Left renal pelvis (tissue), 4 donors: Measurements from ENCODE around the gene PTPRT. TPM values are rescaled to one million over a fixed set of nuclear protein-coding genes. Genes with fewer than 3 reads are reported as not detected.

Source experiments
- DNase-seq, 4 donors: peaks; one replicate each; pipeline ENCODE4 v3.0.0-alpha.2; 2013; ENCODE audit warnings: low read depth in 4 of 4, low spot score in 3 of 4
- polyA plus RNA-seq, 4 donors: library from polyadenylated mRNA; unstranded; fragments of 120-200 nt; gene quantifications; one replicate each; pipeline ENCODE4 v1.2.1, GENCODE V29; 2013; ENCODE audit not compliant: insufficient read length in 4 of 4

PTPRT gene
- polyA plus RNA-seq, 4 donors, result 0.43 to 22.1 (median 0.89) TPM

- no peak for DNase-seq
These were observed 533.6 kb downstream of the PTPRT start for GRCh38 chr20:42656130-42656529.

DNA sequence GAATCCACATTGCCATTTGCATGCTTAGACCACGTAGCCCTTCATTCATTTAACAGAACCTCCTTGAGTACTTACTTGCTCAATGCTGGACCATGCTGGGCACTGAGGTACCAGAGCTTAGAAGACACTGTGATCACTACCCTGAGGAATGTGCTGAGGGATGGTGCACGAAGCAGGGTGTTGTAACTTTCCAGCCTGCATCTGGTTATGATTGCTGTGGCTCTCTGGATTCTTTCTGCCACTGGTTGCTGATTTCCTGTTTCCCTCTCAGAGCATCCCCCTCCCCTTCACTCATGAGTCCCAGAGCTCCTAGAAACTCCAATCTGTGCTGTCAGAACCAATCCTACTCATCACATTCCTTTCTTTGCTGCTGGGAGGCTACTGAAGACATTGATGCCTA is 537.4 kb downstream of the PTPRT start:
- DNase-seq, result no peak

DNA sequence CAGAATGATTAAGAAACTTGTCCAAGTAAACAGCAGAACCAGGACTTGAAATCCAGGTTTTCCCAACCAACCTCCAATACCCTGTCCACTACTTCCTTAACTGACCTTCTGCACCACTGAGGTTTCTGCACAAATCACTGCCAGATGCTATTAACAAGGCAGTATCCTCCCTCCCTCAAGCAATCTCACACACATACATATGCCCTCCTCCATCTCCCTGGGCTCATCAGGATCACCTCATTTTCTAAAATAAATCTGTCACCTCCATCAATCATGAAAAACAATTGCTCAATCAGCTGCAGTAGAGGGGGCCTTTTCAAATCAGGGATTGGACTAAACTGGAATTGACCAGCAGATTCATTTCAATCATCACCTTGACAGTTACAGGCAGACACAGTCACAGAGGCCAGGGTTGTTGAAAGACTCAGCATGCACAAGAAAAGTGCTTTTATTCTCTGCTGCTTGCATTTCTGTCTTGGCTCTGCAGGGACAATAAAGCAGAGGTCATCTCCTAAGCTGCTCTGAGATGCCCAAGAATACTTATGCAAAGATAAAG is 539.4 kb downstream of the PTPRT start:
- no peak for DNase-seq

- no peak for DNase-seq
These were observed 540.0 kb downstream of the PTPRT start for GRCh38 chr20:42649748-42650147.

DNA sequence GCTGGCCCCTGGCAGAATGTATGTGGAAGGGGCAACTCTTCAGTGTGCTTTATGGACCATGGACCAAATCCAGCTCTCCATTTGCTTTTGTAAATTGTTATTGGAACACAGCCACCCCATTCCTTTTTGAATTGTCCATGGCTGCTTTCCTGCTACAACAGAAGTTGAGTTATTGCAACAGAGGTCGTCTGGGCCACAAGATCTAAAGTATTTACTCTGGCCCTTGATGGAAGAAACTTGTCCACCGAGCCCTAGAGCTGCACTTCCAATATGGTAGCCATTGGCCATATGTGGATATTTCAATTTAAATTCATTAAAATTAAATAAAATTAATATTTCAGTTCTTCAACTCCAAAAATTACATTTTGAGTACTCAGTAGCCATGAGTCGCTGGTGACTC is 543.5 kb downstream of the PTPRT start:
- no peak for DNase-seq

GRCh38 chr20:42641886-42642285 is 547.8 kb downstream of the PTPRT start:
- DNase-seq, result no peak

DNA sequence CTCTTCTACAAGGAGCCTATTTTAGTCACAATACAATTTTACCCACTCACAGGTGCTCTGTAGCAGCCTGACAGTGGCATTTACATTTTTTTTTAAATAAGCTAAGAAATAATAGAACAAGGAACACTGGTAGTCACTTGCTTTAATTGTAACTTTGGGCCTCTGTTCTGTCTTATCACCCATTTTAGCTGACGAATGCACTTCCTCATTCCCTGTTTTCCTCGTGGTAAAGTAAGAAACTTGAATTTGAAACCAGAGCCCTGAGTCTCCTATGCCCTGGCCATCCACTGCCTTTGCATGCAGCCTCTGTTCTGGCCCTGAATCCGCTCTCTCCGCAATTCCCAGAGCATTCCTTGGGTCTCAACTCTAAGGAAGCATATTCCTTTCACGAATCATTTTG is 550.6 kb downstream of the PTPRT start:
- DNase-seq, result no peak

GRCh38 chr20:42635699-42636411 is 553.9 kb downstream of the PTPRT start:
- DNase-seq, result no peak

- DNase-seq, result no peak
These were observed 555.5 kb downstream of the PTPRT start for GRCh38 chr20:42634156-42634555.

DNA sequence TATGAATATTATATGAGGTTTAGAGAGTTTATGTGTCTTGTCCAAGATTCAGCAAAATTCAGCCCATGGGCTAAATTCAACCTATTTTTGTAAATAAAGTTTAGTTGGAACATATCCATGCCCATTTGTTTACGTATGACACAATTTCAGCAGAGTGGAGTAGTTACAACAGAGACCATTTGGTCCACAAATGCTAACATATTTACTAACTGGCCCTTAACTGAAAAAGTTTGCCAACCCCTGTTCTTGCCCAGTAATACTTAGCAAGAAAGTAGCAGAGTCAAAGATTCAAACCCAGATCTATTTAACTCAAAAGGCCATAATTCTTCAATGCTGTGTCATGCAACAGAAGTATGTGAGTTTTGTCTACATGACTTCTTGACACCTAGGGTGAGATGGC is 561.0 kb downstream of the PTPRT start:
- no peak for DNase-seq

GRCh38 chr20:42613076-42613475 is 576.6 kb downstream of the PTPRT start:
- no peak for DNase-seq

DNA sequence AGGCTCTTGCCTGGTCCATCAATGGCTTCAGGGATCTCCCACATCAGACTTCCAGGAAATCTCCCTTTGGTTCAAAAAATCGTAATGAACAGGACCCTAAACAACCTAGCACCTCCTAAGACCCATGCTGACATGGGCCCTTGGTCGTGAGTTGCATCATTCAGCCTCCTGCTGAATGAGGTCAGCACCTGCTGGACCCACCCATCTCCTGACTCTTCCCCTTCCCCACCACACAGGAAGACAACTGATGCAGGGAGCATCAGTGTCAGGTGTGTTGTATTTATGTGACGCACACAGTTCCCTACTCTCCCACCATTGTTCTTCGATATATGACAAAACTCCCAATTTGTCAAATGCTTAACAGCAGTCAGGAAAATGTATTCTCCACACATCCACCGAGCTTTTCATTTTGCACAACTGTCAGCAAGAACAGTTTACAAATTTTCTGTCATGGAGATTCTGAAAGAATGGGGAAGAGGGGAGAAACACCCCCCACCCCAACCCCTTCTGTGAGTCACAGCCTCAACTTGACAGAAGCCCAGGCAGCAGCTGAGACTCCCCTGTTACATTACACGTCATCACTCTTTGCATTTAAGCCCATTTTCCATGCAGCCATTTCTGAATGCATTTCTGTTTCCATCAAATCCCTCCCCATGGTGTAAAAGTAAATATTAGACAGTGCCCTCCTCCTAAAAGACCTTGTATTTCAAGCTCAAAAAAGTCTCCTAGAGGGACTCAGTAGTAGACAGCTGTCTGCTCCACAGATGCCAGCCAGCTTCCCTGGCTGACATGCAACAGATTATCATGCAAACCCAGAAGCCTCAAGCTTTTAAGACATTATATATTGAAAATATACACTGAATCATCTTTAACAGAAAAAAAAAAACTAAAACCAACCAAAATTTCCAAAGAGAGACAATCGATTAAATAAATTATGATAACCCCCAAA is 577.5 kb downstream of the PTPRT start:
- DNase-seq, result no peak

DNA sequence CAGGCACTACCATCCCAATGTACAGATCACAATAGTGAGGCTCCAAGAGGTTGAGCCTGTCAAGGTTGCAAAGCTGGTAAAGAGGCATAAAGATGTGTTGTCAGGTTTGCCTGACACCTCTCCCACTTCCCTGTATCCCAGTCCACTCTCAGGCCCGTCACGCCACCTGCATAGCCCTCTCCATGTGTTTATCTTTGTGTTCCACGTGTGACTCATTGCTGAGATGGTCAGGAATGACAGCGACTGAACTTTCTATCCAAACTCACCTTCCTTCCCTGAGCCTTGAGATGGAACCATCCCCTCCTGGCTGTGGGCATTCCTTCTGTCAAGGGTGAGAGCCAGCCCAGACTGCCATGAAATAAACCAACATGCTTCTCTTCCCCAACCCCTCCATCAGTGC is 578.3 kb downstream of the PTPRT start:
- DNase-seq, result no peak

DNA sequence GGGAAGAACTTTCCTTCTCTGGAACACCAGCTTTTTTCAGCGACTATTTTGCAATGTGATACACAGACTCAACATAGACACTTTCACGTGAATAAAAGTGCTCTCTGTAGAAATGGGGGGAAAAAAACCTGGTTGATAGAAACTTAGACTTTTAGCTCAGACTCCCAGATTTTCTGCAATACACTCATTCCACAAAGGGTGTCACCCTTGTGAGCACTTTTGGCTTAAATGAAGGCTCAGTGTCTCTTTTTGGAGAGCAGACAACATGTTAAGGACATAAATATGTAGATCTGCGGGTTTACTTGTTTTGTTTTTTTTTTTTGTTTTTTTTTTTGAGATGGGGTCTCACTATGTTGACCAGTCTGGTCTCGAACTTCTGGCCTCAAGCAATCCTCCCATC is 579.6 kb downstream of the PTPRT start:
- no peak for DNase-seq

- DNase-seq, result no peak
These were observed 580.1 kb downstream of the PTPRT start for GRCh38 chr20:42609618-42610017.

- no peak for DNase-seq
These were observed 584.4 kb downstream of the PTPRT start for GRCh38 chr20:42604998-42605956.

DNA sequence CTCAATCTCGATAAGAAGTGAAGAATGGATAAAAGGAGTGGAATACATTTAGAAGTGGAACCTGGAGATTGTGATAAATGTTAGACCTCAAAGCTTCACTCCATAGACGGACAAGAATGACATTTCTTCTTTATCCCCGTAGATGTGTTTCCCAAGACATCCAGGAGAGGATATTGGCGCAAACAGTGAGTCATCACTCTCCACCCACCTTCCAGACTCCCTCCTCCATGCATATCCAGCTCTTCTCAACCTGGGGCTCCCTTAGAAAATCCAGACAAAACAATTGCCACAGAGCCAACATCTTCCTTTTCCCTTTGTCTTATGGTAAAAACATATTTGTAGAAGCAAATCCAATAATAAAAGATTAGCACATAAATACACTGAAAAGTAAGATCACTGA is 586.1 kb downstream of the PTPRT start:
- no peak for DNase-seq

GRCh38 chr20:42598581-42598980 is 591.1 kb downstream of the PTPRT start:
- no peak for DNase-seq

DNA sequence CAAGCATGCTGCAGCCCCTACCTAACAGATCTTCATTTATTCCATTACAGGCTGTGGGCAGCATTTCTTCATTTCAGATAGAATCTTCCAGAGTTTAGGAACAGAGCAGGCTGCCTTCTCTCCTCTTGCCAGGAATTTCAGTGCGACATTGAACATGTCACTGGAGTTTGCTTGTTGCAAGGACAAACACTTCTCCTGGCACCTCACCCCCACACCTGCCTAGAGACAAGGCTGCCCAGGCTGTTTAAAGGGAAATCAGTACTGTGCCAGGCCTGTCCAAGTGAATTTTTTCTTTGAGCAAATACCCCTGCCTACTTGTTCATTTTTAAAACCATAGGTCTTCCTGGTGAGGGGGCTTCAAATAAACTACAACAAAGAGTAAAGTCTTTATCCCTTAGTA is 594.1 kb downstream of the PTPRT start:
- DNase-seq, result no peak

GRCh38 chr20:42594659-42595058 is 595.0 kb downstream of the PTPRT start:
- DNase-seq, result no peak
